GM20000 (cell line): ENCODE measurements around the gene TMEM108.

ENCODE experiments used
- DNase-seq: peaks from one replicate; pipeline ENCODE4 v3.0.0; 2012; ENCODE audit warnings: low spot score
- TF ChIP-seq, protein P1 (sequence below): IDR thresholded peaks from 2 replicates; pipeline ENCODE4 v1.5.1; 2012; ENCODE audit warnings: mild to moderate bottlenecking, control low read depth; ENCODE audit errors: extremely low read depth, missing control alignments

Gene TMEM108

DNA sequence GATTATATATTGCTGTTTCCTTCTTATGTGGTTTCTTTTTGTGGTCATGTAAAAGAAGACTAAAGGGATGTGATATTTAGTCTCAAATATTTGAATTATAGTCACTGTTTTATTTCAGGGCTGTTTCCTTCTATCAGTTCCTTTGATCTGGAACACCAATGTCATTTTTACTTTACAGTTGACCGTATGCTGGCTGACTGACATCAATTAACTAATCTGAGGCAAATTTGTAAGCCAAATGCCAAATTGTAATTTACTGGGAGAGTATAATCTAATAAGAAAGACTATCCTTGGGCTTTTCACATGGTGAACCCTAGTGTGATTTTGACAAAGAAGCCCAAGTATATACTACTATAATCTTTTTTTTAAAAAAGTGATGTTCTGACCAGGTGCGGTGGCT is 87.6 kb downstream of the TMEM108 start:
- TF ChIP-seq, protein P1, sequence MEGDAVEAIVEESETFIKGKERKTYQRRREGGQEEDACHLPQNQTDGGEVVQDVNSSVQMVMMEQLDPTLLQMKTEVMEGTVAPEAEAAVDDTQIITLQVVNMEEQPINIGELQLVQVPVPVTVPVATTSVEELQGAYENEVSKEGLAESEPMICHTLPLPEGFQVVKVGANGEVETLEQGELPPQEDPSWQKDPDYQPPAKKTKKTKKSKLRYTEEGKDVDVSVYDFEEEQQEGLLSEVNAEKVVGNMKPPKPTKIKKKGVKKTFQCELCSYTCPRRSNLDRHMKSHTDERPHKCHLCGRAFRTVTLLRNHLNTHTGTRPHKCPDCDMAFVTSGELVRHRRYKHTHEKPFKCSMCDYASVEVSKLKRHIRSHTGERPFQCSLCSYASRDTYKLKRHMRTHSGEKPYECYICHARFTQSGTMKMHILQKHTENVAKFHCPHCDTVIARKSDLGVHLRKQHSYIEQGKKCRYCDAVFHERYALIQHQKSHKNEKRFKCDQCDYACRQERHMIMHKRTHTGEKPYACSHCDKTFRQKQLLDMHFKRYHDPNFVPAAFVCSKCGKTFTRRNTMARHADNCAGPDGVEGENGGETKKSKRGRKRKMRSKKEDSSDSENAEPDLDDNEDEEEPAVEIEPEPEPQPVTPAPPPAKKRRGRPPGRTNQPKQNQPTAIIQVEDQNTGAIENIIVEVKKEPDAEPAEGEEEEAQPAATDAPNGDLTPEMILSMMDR, result no peak
- no peak for DNase-seq

DNA sequence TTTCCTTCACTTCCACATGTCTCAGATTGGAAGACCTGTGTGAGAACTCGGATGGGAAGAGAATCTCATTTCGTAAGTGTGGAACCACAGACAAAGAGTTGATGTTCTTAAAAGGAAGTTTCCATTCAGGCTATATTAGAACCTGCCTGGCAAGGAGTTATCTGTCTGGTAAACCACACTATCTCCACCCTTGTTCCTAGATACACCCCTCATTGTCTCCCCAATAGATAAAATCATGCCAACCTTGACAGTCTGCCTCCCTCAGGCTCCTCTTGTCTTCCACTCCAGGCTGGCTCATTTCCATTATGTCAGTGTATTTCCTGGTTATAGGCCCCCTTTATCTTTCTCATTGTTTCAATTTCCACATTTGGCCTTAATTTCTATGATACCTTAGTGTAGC is 89.2 kb downstream of the TMEM108 start:
- DNase-seq, result no peak
- TF ChIP-seq, protein P1, result no peak

DNA sequence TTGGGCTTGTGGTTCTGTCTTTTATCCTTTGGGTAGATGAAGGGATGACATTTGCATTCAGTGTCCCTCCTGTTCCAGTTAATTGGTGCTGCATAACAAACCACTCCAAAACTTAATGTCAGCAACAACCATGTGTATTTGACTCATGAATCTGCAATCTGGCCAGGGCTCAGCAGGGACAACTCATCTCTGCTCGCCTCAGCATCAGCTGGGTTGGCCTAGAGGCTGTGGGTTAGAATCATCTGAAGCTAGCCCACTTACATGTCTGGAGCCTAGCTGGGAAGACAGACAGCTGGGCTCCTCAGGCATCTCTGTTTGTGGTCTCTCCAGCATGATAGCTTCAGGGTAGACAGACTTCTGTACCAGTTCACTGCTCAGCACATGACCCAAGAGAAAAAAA is 92.0 kb downstream of the TMEM108 start:
- TF ChIP-seq, protein P1, result no peak
- DNase-seq, result no peak

DNA sequence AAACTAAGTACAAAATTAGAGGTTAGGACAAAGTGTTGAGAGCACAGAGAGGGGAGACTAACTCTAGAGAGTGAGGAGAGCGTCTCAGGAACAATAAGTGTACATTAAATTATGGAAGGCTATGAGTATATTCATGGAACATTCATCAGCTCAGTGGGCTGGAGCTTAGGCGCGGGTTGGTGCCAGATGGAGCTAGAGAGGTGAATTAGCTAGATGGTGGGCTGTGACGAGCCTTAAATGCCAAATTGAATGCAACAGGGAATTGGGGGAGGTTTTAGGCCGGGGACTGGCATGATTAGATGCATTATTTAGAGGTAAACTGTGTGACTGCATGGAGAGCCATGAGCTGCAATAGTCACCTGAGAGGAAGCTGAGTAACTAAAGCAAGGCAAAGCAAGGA is 97.1 kb downstream of the TMEM108 start:
- DNase-seq, result no peak
- TF ChIP-seq, protein P1, result no peak

DNA sequence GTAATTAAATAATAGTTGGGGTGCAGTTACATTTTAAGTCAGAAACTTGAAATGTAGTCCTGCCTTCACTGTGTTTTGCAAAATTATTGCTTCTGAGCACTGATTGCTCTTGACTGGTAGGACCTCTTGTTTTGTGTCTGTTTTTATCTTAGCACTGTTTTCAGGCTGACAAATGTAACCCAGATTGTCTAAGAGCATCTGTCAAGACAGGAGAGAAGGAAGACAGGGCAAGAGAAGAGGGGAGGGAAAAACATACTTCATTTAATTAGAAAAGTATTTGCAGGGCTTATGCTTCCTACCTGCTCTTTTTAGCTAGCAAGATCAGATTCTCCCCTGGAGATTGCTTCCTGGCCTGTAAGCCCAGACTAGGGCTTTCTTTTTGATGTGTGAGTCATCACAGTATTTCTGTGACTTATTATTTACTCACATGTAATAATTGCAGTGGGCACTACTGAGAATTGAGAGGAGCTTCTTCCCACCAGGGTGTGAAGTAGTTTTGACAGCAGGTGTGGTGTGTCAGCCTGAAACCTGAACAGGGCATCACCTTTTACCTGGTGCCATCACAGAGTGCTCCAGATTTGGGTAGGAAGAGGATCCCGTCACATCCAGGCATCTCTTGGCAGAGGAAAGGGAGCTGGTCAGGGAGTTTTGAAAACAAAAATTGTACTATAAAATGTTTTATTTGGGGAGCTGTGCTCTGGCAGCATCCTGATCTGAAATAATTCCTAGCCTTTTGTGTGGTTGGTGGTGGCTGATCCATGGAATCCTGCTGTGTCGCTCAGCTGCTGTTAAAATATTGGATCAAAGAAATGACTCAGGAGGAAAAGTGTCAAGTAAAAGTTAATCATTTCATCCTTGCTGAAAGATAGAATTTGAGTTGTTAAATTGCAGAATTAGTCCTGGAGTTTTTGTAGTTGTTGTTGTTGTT is 98.2 kb downstream of the TMEM108 start:
- TF ChIP-seq, protein P1, result no peak
- no peak for DNase-seq

DNA sequence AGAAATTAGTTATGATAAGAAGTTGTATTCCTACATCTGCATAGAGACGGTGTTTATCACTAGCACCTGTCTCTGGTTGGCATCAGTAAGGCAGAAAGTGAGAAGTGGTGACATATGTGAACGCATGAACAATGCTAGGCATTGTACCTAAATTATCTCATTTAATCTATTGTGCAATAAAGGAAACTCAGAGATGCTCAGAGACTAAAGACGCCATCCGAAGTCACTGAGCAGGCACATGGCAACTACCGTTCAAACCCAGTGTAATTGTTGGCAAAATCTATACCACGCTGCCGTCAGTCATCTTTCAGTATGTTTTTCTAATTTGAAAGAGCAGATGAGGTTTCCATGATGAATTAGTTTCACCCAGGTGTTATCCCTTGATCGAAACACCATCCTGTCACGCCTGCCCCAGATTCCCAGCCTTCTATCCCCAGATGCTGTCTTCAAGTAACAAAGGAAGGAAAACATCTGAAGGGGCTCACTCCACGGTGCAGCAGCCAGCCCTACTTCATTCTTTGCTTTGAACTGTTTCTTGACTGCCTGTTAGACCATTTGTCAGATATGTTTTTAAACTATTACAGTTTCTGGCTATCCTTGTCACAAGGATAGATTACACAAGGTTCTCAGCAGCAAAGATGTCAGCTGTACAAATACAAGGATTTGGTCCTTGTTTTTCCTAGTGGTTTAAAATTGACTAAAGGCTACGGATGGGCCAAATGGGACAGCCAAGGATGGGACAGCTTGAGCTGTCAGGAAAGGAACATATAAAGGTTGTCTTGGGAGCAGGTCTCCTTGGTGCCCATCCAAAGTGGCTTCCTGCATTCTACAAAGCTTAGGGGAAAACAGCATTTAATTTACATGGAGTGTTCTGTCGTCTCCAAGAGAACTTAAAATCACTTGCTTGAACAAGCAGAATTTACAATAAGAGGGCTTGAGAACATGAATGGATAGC is 99.1 kb downstream of the TMEM108 start:
- DNase-seq, result no peak
- TF ChIP-seq, protein P1, result no peak

DNA sequence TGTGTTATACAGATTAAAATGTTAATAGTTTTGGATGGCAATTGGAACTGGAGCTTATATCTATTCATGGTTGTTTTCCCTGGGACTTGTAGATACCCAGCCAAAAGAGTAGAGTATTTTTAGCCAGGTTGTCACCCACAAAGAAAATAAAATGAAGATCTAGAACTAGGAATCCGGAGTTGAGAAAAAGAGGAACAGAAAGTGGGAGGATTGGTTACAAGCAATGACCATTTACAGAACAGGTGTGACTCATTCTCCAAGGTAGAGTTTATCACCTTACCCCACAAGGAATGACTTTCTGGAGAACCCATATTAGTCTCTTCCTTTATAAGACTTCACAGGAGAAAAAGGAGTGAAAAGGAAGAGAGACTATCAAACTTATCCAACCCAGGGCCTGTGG is 99.8 kb downstream of the TMEM108 start:
- no peak for DNase-seq
- TF ChIP-seq, protein P1, result no peak
